GM19455 (cell line): ENCODE results near the gene GRID1.

Experiments
- ATAC-seq: cut with Tn5 transposase; IDR thresholded peaks from one replicate; pipeline ENCODE4 v1.9.1; 2021; ENCODE audit not compliant: unreplicated experiment

Gene GRID1

GRCh38 chr10:86366033-86366901 lies at the start of gene GRID1:
Gene GRID1 (minus strand): TSS chr10:86366795.
- peak; percentile 28 for ATAC-seq

GRCh38 chr10:86415583-86415982 lies 49.0 kb upstream of the GRID1 start:
- ATAC-seq: no peak

DNA sequence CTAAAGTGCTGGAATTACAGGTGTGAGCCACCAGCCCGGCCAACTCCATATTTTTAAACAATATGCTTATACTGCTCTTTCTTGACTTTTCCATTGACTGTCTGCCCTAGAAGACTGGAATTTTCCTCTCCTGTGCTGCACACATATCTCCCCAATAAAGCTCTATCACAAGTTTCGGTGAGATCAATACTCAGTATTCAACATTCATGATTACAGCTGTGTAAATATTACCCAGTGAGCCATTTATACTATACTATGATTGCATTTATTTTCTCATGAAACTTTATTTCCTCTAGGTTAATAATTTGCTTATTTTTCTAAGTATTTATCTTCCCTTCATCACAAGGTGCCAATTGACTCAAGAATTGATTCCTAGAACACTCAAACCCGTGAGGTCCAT lies 48.5 kb upstream of the GRID1 start:
- ATAC-seq: no peak

- peak; percentile 62 for ATAC-seq
Observed at GRCh38 chr10:86413046-86413728, 46.6 kb upstream of the GRID1 start.

DNA sequence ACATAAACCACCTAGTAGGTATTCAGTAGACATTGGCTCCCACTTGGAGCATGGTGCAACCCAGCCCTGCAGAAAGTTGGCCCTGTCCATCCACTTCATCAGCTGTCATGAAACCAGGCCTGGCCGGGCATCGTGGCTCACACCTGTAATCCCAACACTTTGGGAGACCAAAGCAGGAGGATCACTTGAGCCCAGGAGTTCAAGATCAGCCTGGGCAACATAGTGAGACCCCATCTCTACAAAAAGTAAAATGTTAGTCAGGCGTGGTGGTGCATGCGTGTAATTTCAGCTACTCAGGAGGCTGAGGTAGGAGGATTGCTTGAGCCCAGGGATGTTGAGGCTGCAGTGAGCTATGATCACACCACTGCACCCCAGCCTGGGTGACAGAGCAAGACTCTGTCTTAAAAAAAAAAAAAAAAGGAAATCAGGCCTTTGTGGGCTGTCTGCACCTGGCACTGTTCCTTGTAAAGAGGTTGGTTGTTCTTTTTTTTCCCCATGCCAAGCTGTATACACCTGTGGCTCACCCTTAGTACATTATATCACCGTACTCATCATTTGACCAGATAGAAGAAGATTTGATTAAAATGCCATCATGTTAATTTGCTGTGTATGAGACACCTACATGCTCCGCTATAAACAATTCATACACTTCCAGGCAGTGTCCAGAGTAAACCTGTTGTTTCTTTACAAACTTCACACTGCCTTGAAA lies 45.4 kb upstream of the GRID1 start:
- ATAC-seq: peak; percentile 12

DNA sequence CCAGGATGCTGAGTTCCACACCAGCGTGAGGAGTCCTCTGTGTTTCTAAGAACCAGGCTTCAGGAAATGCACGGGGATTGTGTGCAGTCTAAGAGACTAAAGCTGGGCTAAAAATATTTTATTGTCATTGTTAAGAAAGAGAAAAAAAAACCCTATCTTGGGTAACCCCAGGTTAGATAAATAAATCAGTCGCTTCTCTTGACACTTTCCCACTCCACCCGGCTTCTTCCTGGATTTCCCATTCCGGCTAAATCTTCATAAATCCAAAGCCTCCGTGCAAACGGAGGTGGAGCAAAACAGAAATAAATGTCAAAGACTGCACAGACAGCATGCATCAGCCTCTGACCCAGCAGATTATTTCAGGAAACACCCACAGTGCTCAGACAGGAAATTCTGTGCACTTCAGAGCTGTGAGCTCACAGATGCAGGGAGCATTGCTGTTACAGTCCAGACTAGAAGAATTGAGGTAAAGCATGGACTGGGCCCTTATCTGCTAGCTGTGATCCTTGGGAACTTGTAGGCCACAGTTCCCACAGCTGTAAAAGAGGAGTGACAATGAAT lies 44.8 kb upstream of the GRID1 start:
- peak; percentile 70 for ATAC-seq

DNA sequence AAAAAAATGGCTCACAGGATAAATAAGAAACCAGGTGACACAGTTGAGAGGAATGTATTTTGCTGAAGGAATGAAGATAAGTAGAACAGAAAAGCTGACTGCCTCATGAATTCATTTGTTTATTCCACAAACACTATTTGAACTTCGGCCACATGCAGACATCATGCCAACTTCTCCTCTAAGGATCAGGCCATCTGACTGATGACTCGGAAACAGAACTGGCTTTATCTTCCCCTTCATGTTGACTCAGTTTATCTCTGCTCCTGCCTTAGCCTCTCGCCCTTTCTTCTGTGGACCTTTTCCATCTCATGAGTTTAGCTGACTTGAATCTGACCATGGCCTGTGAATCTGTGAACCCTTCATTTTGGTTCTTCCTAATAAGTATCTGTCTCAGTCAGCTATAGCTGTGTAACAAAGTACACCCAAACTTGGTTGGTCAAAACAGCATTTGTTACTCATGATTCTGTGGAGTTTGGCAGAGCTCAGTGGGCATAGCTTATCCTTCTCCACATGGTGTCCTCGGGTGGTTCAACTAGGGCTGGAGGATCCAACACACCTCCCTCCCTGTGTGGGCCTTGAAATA lies 44.0 kb upstream of the GRID1 start:
- ATAC-seq: no peak

DNA sequence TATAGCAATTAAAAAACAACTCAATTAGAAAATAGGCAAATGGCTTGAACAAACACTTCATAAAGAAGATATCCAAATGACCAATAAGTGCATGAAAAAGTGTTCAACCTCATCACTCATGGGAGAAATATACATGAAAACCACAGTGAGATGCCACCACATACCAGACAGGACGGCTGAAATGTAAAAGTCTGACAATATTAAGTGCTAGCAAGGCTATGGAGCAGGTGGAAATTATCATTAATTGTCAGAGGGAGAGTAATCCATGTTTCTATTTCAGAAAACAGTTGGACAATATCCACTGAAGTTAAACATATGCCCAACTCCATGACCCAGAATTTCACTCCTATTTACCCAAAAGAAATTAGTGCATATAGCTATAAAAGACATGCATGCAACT lies 42.6 kb upstream of the GRID1 start:
- ATAC-seq: no peak

GRCh38 chr10:86403183-86403797 lies 36.7 kb upstream of the GRID1 start:
- ATAC-seq: no peak

DNA sequence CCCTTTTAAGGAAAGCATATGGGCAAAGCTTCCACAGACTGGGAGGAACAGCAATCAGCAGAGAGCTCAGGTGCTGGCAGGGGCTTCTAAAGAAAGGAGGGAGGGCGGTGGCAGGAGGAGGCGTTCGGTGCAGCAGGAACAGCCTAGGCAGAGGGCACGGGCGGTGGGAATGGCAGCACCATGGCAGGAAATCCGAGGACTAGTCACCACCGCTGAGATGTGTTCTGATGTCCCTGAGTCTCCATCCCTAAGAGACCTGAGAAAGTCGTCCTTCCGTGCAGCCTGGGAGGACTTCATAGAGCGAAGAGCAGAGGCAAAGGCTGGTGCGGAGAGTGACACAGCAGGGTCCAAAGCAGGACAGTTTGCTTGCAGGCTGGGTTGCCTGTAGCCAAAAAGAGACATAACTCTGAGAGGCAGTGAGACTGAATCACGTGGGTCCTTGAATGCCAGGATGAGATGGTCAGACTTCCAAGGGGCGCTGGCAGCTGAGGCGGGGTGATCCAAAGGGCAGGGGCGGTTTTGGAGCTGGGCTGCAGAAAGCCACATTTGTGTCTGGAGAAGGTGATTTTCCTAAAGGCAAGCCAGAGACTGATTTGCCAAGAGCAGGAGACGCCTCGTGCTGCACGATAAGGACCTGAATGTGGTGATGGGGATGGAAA lies 35.8 kb upstream of the GRID1 start:
- ATAC-seq: no peak

GRCh38 chr10:86401588-86402282 lies 35.1 kb upstream of the GRID1 start:
- no peak for ATAC-seq

DNA sequence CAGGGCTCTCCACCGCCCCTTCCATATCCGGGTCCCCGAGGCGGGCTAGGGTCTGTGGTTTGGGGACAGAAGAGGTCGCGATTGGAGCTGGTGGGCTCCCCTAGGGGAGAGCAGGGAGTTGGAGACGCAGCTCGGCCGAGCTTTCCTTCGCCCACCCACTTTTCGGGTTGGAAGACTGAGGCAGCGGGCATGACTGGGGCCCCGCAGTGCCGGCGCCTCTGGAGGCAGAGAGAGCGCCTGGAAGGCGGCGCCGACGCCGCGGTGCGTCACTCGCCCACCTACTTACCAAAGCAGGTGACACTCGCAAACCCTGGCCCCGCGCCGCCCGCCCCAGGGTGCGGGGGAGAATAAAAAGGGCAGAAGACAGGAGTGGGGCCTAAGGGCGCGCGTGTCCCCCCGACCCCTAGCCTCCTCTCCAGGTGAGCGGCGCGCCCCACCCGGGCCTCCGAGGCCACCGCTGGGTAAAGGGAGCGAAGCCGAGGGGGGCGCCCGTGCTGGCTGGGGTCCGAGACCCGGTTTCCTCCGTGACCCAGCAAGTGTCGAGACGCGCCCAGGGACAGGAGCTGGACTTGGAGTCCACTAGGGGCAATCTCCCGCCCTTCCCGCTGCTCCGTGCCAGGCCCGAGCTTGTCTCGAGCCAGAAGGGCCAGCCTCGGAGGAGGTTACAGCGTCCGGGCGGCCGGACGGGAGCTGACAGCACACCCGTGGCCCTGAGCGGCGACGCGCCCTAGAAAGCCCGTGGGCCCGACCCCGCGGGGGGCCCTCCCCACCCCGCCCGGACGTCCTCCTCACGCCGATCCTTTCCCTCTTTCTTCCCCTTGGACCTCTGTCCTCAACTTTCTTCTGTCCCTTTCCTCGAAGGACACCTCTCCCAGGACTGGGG lies 34.4 kb upstream of the GRID1 start:
- ATAC-seq: peak; percentile 49

DNA sequence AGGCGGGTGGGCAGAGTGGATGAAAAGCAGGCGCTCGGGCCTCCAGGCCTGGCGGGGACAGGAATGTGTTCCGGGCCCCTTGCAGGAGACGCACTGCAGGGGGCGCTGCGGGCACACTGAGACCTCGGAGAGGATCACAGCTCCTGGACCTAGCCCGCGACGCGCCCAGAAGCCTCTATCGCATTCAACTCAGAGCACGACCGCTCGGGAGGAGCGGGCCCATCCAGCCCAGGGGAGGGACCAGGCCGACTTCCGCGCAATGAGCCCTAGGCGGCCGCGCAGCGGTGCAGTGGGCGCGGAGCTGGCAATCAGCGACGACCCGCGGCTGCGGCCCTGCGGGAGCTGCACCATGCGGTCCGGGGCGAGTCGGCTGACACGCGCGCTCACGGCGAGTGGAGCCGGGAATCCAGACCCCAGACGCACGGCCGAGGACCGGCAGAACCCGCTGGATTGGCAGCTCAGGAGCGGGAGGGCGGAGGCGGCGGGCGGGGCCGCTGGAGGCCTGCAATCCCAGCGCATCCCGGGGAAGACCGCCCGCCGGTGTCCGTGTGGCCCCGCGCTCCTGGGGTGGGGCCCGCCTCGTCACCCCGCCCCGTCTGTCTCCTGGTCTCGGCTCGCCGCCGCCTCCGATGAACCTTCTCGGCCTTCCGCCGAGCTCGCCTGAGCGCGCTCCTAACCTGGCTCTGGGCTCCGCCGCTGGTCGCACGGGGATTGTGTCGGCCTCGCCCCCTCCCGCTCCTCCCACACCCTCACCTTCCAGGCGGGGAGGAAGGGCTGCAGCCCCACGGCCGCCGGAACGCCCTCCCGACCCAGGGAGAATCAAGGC lies 33.5 kb upstream of the GRID1 start:
- ATAC-seq: peak; percentile 89

GRCh38 chr10:86399514-86399878 lies 32.9 kb upstream of the GRID1 start:
- no peak for ATAC-seq

- ATAC-seq: no peak
Observed at GRCh38 chr10:86397120-86397519, 30.5 kb upstream of the GRID1 start.

- ATAC-seq: no peak
Observed at GRCh38 chr10:86393862-86394455, 27.4 kb upstream of the GRID1 start.

GRCh38 chr10:86393362-86393761 lies 26.8 kb upstream of the GRID1 start:
- no peak for ATAC-seq
